ENCODE results near the gene NDRG3. TPM values are rescaled to one million over a fixed set of nuclear protein-coding genes. Genes with fewer than 3 reads are reported as not detected.

Gene NDRG3
- total RNA-seq, 1 donor: 23.1 TPM

GRCh38 chr20:36777167-36777566 lies 31.3 kb upstream of the NDRG3 start:
- no peak for TF ChIP-seq CTCF (IDR thresholded peaks at IDR 0.05; ENCODE audit: insufficient read depth, low read length)
- no peak overlapping the region for H3K4me3 ChIP-seq (ENCODE audit: low read depth, low read length)
- DNase-seq (ENCODE audit: low read depth): no peak

- DNase-seq (ENCODE audit: low read depth): no peak
- no peak for TF ChIP-seq CTCF (IDR thresholded peaks at IDR 0.05; ENCODE audit: insufficient read depth, low read length)
- H3K4me3 ChIP-seq (ENCODE audit: low read depth, low read length): no peak overlapping the region
These were observed 29.9 kb upstream of the NDRG3 start for GRCh38 chr20:36775826-36776225.

GRCh38 chr20:36775196-36775595 lies 29.3 kb upstream of the NDRG3 start:
- TF ChIP-seq CTCF (IDR thresholded peaks at IDR 0.05; ENCODE audit: insufficient read depth, low read length): no peak
- no peak overlapping the region for H3K4me3 ChIP-seq (ENCODE audit: low read depth, low read length)
- DNase-seq (ENCODE audit: low read depth): no peak

- no peak for TF ChIP-seq CTCF (IDR thresholded peaks at IDR 0.05; ENCODE audit: insufficient read depth, low read length)
- H3K4me3 ChIP-seq (ENCODE audit: low read depth, low read length): peak within 1 kb of the TSS; percentile 95
- DNase-seq (ENCODE audit: low read depth): peak; percentile 97
These were observed 27.9 kb upstream of the NDRG3 start, which contains the start of gene DSN1 for GRCh38 chr20:36773597-36774390. Gene DSN1, minus strand, starts transcription at chr20:36773763. Its CDS starts 2,305 bp downstream, at chr20:36771458.

- no peak for TF ChIP-seq CTCF (IDR thresholded peaks at IDR 0.05; ENCODE audit: insufficient read depth, low read length)
- peak overlapping the region; percentile 95 for H3K4me3 ChIP-seq (ENCODE audit: low read depth, low read length)
- DNase-seq (ENCODE audit: low read depth): peak; percentile 12
These were observed 27.3 kb upstream of the NDRG3 start for GRCh38 chr20:36773107-36773596.

- DNase-seq (ENCODE audit: low read depth): no peak
- H3K4me3 ChIP-seq (ENCODE audit: low read depth, low read length): no peak overlapping the region
- no peak for TF ChIP-seq CTCF (IDR thresholded peaks at IDR 0.05; ENCODE audit: insufficient read depth, low read length)
These were observed 24.8 kb upstream of the NDRG3 start for GRCh38 chr20:36770680-36771079.
